Liver (tissue), 9 donors: ENCODE measurements around the gene SIAH1. TPM values are rescaled to one million over a fixed set of nuclear protein-coding genes. Genes with fewer than 3 reads are reported as not detected.
A peak's percentile ranks its signal among the peaks of the same experiment; 100 is the strongest.

Source experiments
- DNase-seq: peaks from one replicate; pipeline ENCODE4 v3.0.0-alpha.2; 2017; ENCODE audit warnings: low spot score
- H3K27ac ChIP-seq, 2 donors: one replicate each; pipeline ENCODE4 v1.7.0; 2013; ENCODE audit warnings: inconsistent platforms in 2 of 2, low read length in 2 of 2, control low read depth in 1 of 2, low read depth in 1 of 2, mild to moderate bottlenecking in 1 of 2
- H3K27me3 ChIP-seq, 4 donors: one replicate each; pipeline versions ENCODE4 v1.6.1 to v1.7.0; 2013; ENCODE audit warnings: low read length in 3 of 4, inconsistent platforms in 1 of 4, mild to moderate bottlenecking in 1 of 4, moderate library complexity in 1 of 4; ENCODE audit not compliant: control insufficient read depth in 4 of 4, insufficient read depth in 4 of 4
- H3K36me3 ChIP-seq, 4 donors: one replicate each; pipeline versions ENCODE4 v1.6.1 to v1.7.0; 2013; ENCODE audit warnings: low read length in 3 of 4, mild to moderate bottlenecking in 3 of 4, low read depth in 1 of 4, moderate library complexity in 1 of 4; ENCODE audit not compliant: control insufficient read depth in 4 of 4, insufficient read depth in 3 of 4
- H3K4me1 ChIP-seq, 4 donors: one replicate each; pipeline versions ENCODE4 v1.6.1 to v1.7.0; 2013; ENCODE audit warnings: low read length in 3 of 4, mild to moderate bottlenecking in 3 of 4, moderate library complexity in 1 of 4; ENCODE audit not compliant: control insufficient read depth in 4 of 4, insufficient read depth in 4 of 4
- H3K4me3 ChIP-seq, 3 donors: one replicate each; pipeline versions ENCODE4 v1.6.1 to v1.7.0; 2013; ENCODE audit warnings: low read length in 3 of 3, control low read depth in 1 of 3, low read depth in 1 of 3, mild to moderate bottlenecking in 1 of 3
- H3K9ac ChIP-seq, 2 donors: one replicate each; pipeline ENCODE4 v1.7.0; 2013; ENCODE audit warnings: low read length in 2 of 2, mild to moderate bottlenecking in 2 of 2, moderate library complexity in 2 of 2, control low read depth in 1 of 2, low read depth in 1 of 2
- H3K9me3 ChIP-seq, 4 donors: one replicate each; pipeline versions ENCODE4 v1.6.1 to v1.7.0; 2013; ENCODE audit warnings: low read length in 3 of 4; ENCODE audit not compliant: control insufficient read depth in 4 of 4
- EGR1 ChIP-seq, 2 donors: IDR thresholded peaks; 2 replicates each; pipeline ENCODE4 v1.6.1; 2016 to 2018; ENCODE audit warnings: antibody characterized with exemption in 2 of 2, low read depth in 2 of 2
- FOXA1 ChIP-seq: IDR thresholded peaks from 2 replicates; pipeline ENCODE4 v1.6.1; 2016; ENCODE audit warnings: antibody characterized with exemption
- GABPA ChIP-seq, 2 donors: IDR thresholded peaks in 1 of 2; conservative IDR thresholded peaks in 1 of 2; 2 replicates each; pipeline ENCODE4 v1.6.1; 2016; ENCODE audit warnings: antibody characterized with exemption in 2 of 2, mild to moderate bottlenecking in 1 of 2, moderate library complexity in 1 of 2
- HNF4A ChIP-seq, 2 donors: conservative IDR thresholded peaks; 2 replicates each; pipeline ENCODE4 v1.6.1; 2016; ENCODE audit warnings: antibody characterized with exemption in 2 of 2, mild to moderate bottlenecking in 2 of 2
- HNF4G ChIP-seq: IDR thresholded peaks from 2 replicates; pipeline ENCODE4 v1.6.1; 2016; ENCODE audit warnings: antibody characterized with exemption
- NR2F2 ChIP-seq: IDR thresholded peaks from 2 replicates; pipeline ENCODE4 v1.6.1; 2016; ENCODE audit warnings: antibody characterized with exemption
- RAD21 ChIP-seq, 2 donors: IDR thresholded peaks; 2 replicates each; pipeline ENCODE4 v1.6.1; 2016; ENCODE audit warnings: antibody characterized with exemption in 2 of 2, mild to moderate bottlenecking in 2 of 2
- RXRA ChIP-seq, 2 donors: IDR thresholded peaks; 2 replicates each; pipeline ENCODE4 v1.6.1; 2017 to 2018; ENCODE audit warnings: antibody characterized with exemption in 2 of 2, mild to moderate bottlenecking in 1 of 2
- TAF1 ChIP-seq: conservative IDR thresholded peaks from 2 replicates; pipeline ENCODE4 v1.6.1; 2016; ENCODE audit warnings: antibody characterized with exemption, mild to moderate bottlenecking
- WGBS: extraction: QIAGEN DNeasy Blood & Tissue Kit; methylation state at CpG from one replicate; pipeline ENCODE4 v1.1.7; 2013; 5-methylcytosine and 5-hydroxymethylcytosine counted together
- polyA plus RNA-seq, 2 donors: library from polyadenylated mRNA; stranded (reverse) in 1 of 2; unstranded in 1 of 2; fragments of 200-250 nt in 1 of 2; fragments of >200 nt in 1 of 2; fragmentation: Nextera tagmentation in 1 of 2; extraction: Ambion mirVana in 1 of 2; gene quantifications; one replicate each; pipeline versions ENCODE4 v1.2.1 to v1.2.3, GENCODE V29; 2013 to 2015
- total RNA-seq, 2 donors: library from RNA; depleted of rRNA; stranded (reverse); fragments of >200 nt; gene quantifications; one replicate each; pipeline ENCODE4 v1.2.3, GENCODE V29; 2014
- TF ChIP-seq, protein P1 (sequence below): fragments of 150-350 bp; IDR thresholded peaks from 2 replicates; pipeline ENCODE4 v1.5.1; 2017; ENCODE audit warnings: improper control_type of control experiment, low read depth, low read length; ENCODE audit not compliant: missing input control
- donor health status: healthy.
- donor health status: healthy.
- donor health status: healthy.
- donor health status: healthy.
- donor health status: healthy.

The SIAH1 gene
- total and polyA plus RNA-seq, 4 donors: 6.7 to 17.3 (median 15.8) TPM

GRCh38 chr16:48353565-48354163 lies 31.5 kb downstream of the SIAH1 start:
- TF ChIP-seq RAD21 (IDR thresholded peaks at IDR 0.05) (peak; percentile 90 to 94), RXRA (IDR thresholded peaks at IDR 0.05) (no peak)
- TF ChIP-seq, protein P1, sequence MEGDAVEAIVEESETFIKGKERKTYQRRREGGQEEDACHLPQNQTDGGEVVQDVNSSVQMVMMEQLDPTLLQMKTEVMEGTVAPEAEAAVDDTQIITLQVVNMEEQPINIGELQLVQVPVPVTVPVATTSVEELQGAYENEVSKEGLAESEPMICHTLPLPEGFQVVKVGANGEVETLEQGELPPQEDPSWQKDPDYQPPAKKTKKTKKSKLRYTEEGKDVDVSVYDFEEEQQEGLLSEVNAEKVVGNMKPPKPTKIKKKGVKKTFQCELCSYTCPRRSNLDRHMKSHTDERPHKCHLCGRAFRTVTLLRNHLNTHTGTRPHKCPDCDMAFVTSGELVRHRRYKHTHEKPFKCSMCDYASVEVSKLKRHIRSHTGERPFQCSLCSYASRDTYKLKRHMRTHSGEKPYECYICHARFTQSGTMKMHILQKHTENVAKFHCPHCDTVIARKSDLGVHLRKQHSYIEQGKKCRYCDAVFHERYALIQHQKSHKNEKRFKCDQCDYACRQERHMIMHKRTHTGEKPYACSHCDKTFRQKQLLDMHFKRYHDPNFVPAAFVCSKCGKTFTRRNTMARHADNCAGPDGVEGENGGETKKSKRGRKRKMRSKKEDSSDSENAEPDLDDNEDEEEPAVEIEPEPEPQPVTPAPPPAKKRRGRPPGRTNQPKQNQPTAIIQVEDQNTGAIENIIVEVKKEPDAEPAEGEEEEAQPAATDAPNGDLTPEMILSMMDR: peak; percentile 84
- no peak overlapping the region for H3K4me3 ChIP-seq
- H3K27ac ChIP-seq: no peak overlapping the region
- no peaks in the 10 kb centered on the region for H3K9me3 ChIP-seq
- H3K36me3 ChIP-seq: peaks cover 11 to 52% (median 46%) of the 10 kb centered on the region in 4 donors
- no peaks in the 10 kb centered on the region for H3K4me1 ChIP-seq
- DNase-seq: peak; percentile 60
- WGBS: 44% methylated on average over 7 of the region's 7 CpGs
- no peak overlapping the region for H3K9ac ChIP-seq
- H3K27me3 ChIP-seq: no peaks in the 10 kb centered on the region

- no peaks in the 10 kb centered on the region for H3K27me3 ChIP-seq
- H3K4me3 ChIP-seq: no peak overlapping the region
- WGBS: 76% methylated on average over 7 of the region's 7 CpGs
- DNase-seq: no peak
- H3K36me3 ChIP-seq: peaks cover 14 to 59% (median 48%) of the 10 kb centered on the region in 4 donors
- H3K4me1 ChIP-seq: no peaks in the 10 kb centered on the region
- no peak for TF ChIP-seq FOXA1
- no peak for TF ChIP-seq GABPA (IDR thresholded peaks at IDR 0.05 in 1 of 2, conservative IDR thresholded peaks at IDR 0.05 in 1 of 2)
- no peak for TF ChIP-seq HNF4A (conservative IDR thresholded peaks at IDR 0.05)
- TF ChIP-seq NR2F2: no peak
- H3K9ac ChIP-seq: no peak overlapping the region
- H3K9me3 ChIP-seq: no peaks in the 10 kb centered on the region
- no peak overlapping the region for H3K27ac ChIP-seq
These were observed 32.4 kb downstream of the SIAH1 start for GRCh38 chr16:48352648-48353390.

DNA sequence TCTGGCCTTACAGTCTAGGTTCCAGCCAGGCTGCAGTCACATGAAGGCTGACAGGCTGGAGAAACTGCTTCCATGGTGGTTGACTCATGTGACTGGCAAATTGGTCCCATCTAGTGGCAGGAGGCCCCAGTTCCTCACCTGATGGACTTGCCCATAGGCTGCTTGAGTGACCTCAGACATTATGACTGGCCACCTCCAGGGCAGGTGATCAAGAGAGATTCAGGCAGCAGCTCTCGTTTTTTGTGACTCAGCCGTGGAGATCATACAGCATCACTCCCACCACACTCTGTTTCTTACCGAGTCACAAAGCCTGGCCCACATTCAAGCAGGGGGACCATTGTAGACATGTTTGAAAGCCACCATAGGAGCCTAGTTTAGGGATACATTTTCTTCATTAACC lies 34.5 kb downstream of the SIAH1 start:
- no peaks in the 10 kb centered on the region for H3K4me1 ChIP-seq
- WGBS: 79% methylated on average over 3 of the region's 3 CpGs
- DNase-seq: no peak
- TF ChIP-seq TAF1 (no peak), RXRA (IDR thresholded peaks at IDR 0.05) (no peak), RAD21 (IDR thresholded peaks at IDR 0.05) (no peak), HNF4G (no peak), EGR1 (IDR thresholded peaks at IDR 0.05; ENCODE audit: low read depth in 2 of 2) (no peak), NR2F2 (no peak)
- TF ChIP-seq, protein P1: no peak
- no peak overlapping the region for H3K9ac ChIP-seq
- H3K9me3 ChIP-seq: no peaks in the 10 kb centered on the region
- no peak overlapping the region for H3K4me3 ChIP-seq
- peaks cover 14 to 70% (median 45%) of the 10 kb centered on the region in 4 donors for H3K36me3 ChIP-seq
- no peaks in the 10 kb centered on the region for H3K27me3 ChIP-seq
- no peak overlapping the region for H3K27ac ChIP-seq
